Endothelial cell of umbilical vein (primary cell): ENCODE data around the gene RGS6. TPM values are rescaled to one million over a fixed set of nuclear protein-coding genes. Genes with fewer than 3 reads are reported as not detected.

Source experiments
- BruUV-seq: library from RNA; stranded (reverse); fragments of 400-500 nt; replicated peaks from 2 replicates; lab custom pipeline; 2021; lab: Mats Ljungman, UMichigan
- CTCF ChIA-PET: fragments of 300-600, 350-600 bp; sonication (Branson Sonifier 250); formaldehyde crosslinking; loops from one replicate; lab custom pipeline; 2021; ENCODE audit warnings: antibody characterized with exemption, inconsistent platforms; lab: Charles Lee
- POLR2A ChIA-PET: fragments of 300-600, 350-600 bp; sonication (Branson Sonifier 250); formaldehyde crosslinking; loops from one replicate; lab custom pipeline; 2021; ENCODE audit warnings: antibody characterized with exemption, inconsistent platforms; lab: Charles Lee
- DNase-seq: peaks from one replicate; pipeline ENCODE4 v3.0.0-alpha.2; 2011; ENCODE audit warnings: low read depth, low spot score
- FAIRE-seq: peaks from 2 replicates; lab custom pipeline; 2011; peaks lifted over from hg19 to GRCh38; lab: Jason Lieb, UNC
- H2AFZ ChIP-seq: 2 replicates; pipeline ENCODE4 v1.6.0; 2012; ENCODE audit warnings: low read depth, low read length, control low read depth, inconsistent platforms
- H3K27ac ChIP-seq: 2 replicates; pipeline ENCODE4 v1.5.1; 2011; ENCODE audit warnings: low read depth, mild to moderate bottlenecking, control low read depth, low read length, moderate library complexity; ENCODE audit not compliant: insufficient read depth
- H3K27me3 ChIP-seq, 2 experiments: 2 replicates each; pipeline versions ENCODE4 v1.6.0 to v1.6.1; 2011; ENCODE audit warnings: low read length in 2 of 2, mixed read lengths in 1 of 2; ENCODE audit not compliant: control insufficient read depth in 2 of 2, insufficient read depth in 2 of 2
- H3K36me3 ChIP-seq, 2 experiments: 2 replicates in 1 of 2; 3 replicates in 1 of 2; pipeline ENCODE4 v1.5.1; 2011; ENCODE audit warnings: low read length in 2 of 2, mild to moderate bottlenecking in 1 of 2, moderate library complexity in 1 of 2; ENCODE audit not compliant: control insufficient read depth in 2 of 2, insufficient read depth in 2 of 2; ENCODE audit errors: extremely low read depth in 1 of 2
- H3K4me1 ChIP-seq: 3 replicates; pipeline ENCODE4 v1.5.1; 2011; ENCODE audit warnings: mild to moderate bottlenecking, low read length; ENCODE audit not compliant: control insufficient read depth, insufficient read depth; ENCODE audit errors: extremely low read depth
- H3K4me2 ChIP-seq: 2 replicates; pipeline ENCODE4 v1.6.1; 2011; ENCODE audit warnings: low read length, control low read depth, mixed read lengths; ENCODE audit not compliant: insufficient read depth
- H3K4me3 ChIP-seq, 3 experiments: fragments of 200-600 bp in 1 of 3; sonication (generic), shearing (Covaris generic) in 1 of 3; replicated peaks in 1 of 3; 2 replicates each; pipeline ENCODE4 v1.5.1; 2011 to 2016; ENCODE audit warnings: control low read depth in 3 of 3, low read length in 3 of 3, mild to moderate bottlenecking in 2 of 3, inconsistent platforms in 1 of 3, low read depth in 1 of 3, moderate library complexity in 1 of 3; ENCODE audit not compliant: insufficient read depth in 1 of 3
- H3K79me2 ChIP-seq: 2 replicates; pipeline ENCODE4 v1.6.0; 2012; ENCODE audit warnings: low read length, inconsistent platforms; ENCODE audit not compliant: control insufficient read depth, insufficient read depth
- H3K9ac ChIP-seq: replicated peaks from 2 replicates; pipeline ENCODE3; 2011; ENCODE audit warnings: low read length, control low read depth; ENCODE audit not compliant: insufficient read depth; ENCODE audit errors: extremely low read depth
- H3K9me1 ChIP-seq: replicated peaks from 3 replicates; pipeline ENCODE4 v1.6.0; 2011; ENCODE audit warnings: mild to moderate bottlenecking, low read length; ENCODE audit not compliant: control insufficient read depth, insufficient read depth; ENCODE audit errors: extremely low read depth
- H3K9me3 ChIP-seq: replicated peaks from 2 replicates; pipeline ENCODE4 v1.5.1; 2012; ENCODE audit warnings: low read length, inconsistent platforms; ENCODE audit not compliant: control insufficient read depth, insufficient read depth
- H4K20me1 ChIP-seq: replicated peaks from 2 replicates; pipeline ENCODE3; 2011; ENCODE audit warnings: mild to moderate bottlenecking, low read length; ENCODE audit not compliant: control insufficient read depth, insufficient read depth; ENCODE audit errors: extremely low read depth
- EZH2 ChIP-seq: IDR thresholded peaks from 2 replicates; pipeline ENCODE4 v1.6.1; 2012; ENCODE audit warnings: borderline replicate concordance, low read depth, mild to moderate bottlenecking, moderate library complexity, low read length, inconsistent platforms; ENCODE audit not compliant: severe bottlenecking
- FOS ChIP-seq: IDR thresholded peaks from 2 replicates; pipeline ENCODE4 v1.6.1; 2011; ENCODE audit warnings: mild to moderate bottlenecking, low read length, moderate library complexity, borderline replicate concordance; ENCODE audit not compliant: insufficient read depth
- GATA2 ChIP-seq: IDR thresholded peaks from 2 replicates; pipeline ENCODE4 v1.7.0; 2011; ENCODE audit warnings: low read depth, mild to moderate bottlenecking, moderate library complexity, mixed read lengths, low read length; ENCODE audit not compliant: insufficient read length, insufficient read depth
- JUN ChIP-seq: IDR thresholded peaks from 2 replicates; pipeline ENCODE4 v1.6.1; 2011; ENCODE audit warnings: borderline replicate concordance, low read depth; ENCODE audit not compliant: insufficient read length, insufficient read depth
- MYC ChIP-seq: IDR thresholded peaks from one replicate; pipeline ENCODE4 v1.6.1; 2011; ENCODE audit warnings: mild to moderate bottlenecking, low read depth, low read length
- POLR2A ChIP-seq: IDR thresholded peaks from 2 replicates; pipeline ENCODE4 v1.6.1; 2012; ENCODE audit warnings: low read depth, mild to moderate bottlenecking, control low read depth, low read length
- POLR2AphosphoS5 ChIP-seq: IDR thresholded peaks from 2 replicates; pipeline ENCODE4 v1.6.1; 2012; ENCODE audit warnings: low read depth, mild to moderate bottlenecking, control low read depth, low read length, moderate library complexity; ENCODE audit not compliant: insufficient read depth
- dilution Hi-C: fragments of 300-500 bp; cut with MboI; formaldehyde crosslinking; loops from one replicate; pipeline ENCODE4 v1.15.0; 2019; ENCODE audit warnings: low sequenced_read_pairs; ENCODE audit not compliant: extremely low pct_ligation_motif_present
- intact Hi-C: fragments of 100-400 bp; cut with micrococcal nuclease; formaldehyde crosslinking; loops from one replicate; pipeline ENCODE4 v1.10.0; 2022
- polyA plus RNA-seq, 4 experiments: library from polyadenylated mRNA; depleted of rRNA in 3 of 4; stranded (reverse) in 3 of 4; unstranded in 1 of 4; fragments of >200 nt; gene quantifications; 2 replicates each; pipeline versions ENCODE4 v1.2.1 to v1.2.3, GENCODE V29; 2011 to 2012; ENCODE audit warnings: missing spikeins in 1 of 4
- total RNA-seq: library from RNA; stranded (reverse); gene quantifications from 2 replicates; pipeline ENCODE4 v1.2.3, GENCODE V29; 2021
- TF ChIP-seq, protein P1 (sequence below): IDR thresholded peaks from 2 replicates; pipeline ENCODE4 v1.6.1; 2011; ENCODE audit not compliant: insufficient read depth, insufficient read length
- TF ChIP-seq, protein P2 (sequence below), 2 donors: IDR thresholded peaks; 1 replicate in 1 of 2; 2 replicates in 1 of 2; pipeline ENCODE4 v1.5.1; 2011; ENCODE audit warnings: low read length in 2 of 2, mild to moderate bottlenecking in 2 of 2, moderate library complexity in 2 of 2, control low read depth in 1 of 2, inconsistent platforms in 1 of 2, low read depth in 1 of 2; ENCODE audit not compliant: insufficient read depth in 1 of 2; ENCODE audit errors: extremely low read depth in 1 of 2

RGS6 gene
- total and polyA plus RNA-seq, 2 donors (not counting 3 experiments of a cell fraction or from before 2014, with no cell fraction given) = not detected

GRCh38 chr14:72177251-72177650 lies 245.0 kb downstream of the RGS6 start:
- BruUV-seq = no TSS peak

More at GRCh38 chr14:72177251-72177650, 245.0 kb downstream of the RGS6 start:
- ChIA-PET POLR2A (no interaction called here), CTCF (no interaction called here)
- dilution Hi-C loops = no loop called here
- H3K79me2 ChIP-seq = no peaks in the 10 kb centered on the region
- FAIRE-seq = no peak
- TF ChIP-seq, protein P1, sequence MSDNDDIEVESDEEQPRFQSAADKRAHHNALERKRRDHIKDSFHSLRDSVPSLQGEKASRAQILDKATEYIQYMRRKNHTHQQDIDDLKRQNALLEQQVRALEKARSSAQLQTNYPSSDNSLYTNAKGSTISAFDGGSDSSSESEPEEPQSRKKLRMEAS = no peak
- TF ChIP-seq GATA2 (no peak), POLR2A (no peak), FOS (no peak), JUN (no peak), POLR2AphosphoS5 (no peak), EZH2 (no peak), MYC (no peak)
- TF ChIP-seq, protein P2, sequence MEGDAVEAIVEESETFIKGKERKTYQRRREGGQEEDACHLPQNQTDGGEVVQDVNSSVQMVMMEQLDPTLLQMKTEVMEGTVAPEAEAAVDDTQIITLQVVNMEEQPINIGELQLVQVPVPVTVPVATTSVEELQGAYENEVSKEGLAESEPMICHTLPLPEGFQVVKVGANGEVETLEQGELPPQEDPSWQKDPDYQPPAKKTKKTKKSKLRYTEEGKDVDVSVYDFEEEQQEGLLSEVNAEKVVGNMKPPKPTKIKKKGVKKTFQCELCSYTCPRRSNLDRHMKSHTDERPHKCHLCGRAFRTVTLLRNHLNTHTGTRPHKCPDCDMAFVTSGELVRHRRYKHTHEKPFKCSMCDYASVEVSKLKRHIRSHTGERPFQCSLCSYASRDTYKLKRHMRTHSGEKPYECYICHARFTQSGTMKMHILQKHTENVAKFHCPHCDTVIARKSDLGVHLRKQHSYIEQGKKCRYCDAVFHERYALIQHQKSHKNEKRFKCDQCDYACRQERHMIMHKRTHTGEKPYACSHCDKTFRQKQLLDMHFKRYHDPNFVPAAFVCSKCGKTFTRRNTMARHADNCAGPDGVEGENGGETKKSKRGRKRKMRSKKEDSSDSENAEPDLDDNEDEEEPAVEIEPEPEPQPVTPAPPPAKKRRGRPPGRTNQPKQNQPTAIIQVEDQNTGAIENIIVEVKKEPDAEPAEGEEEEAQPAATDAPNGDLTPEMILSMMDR (IDR thresholded peaks at IDR 0.05; ENCODE audit: extremely low read depth in 1 of 2, insufficient read depth in 1 of 2, low read depth in 1 of 2, low read length in 2 of 2) = no peak
- peaks cover 2% of the 10 kb centered on the region for H3K9me3 ChIP-seq
- no peaks in the 10 kb centered on the region for H4K20me1 ChIP-seq
- H3K9me1 ChIP-seq = no peaks in the 10 kb centered on the region
- H2AFZ ChIP-seq = no peak overlapping the region
- no peak overlapping the region for H3K4me2 ChIP-seq
- intact Hi-C loops = no loop called here
- no peak overlapping the region for H3K4me3 ChIP-seq
- no peak overlapping the region for H3K27ac ChIP-seq
- H3K4me1 ChIP-seq = no peaks in the 10 kb centered on the region
- no peaks in the 10 kb centered on the region for H3K36me3 ChIP-seq
- no peak overlapping the region for H3K9ac ChIP-seq
- no peaks in the 10 kb centered on the region for H3K27me3 ChIP-seq
- no peak for DNase-seq
